Loucy (cell line): ENCODE data around the gene APOBEC3G.

Source experiments
- CTCF ChIP-seq: fragments of 200-600 bp; sonication (generic); conservative IDR thresholded peaks from 2 replicates; pipeline ENCODE4 v1.5.1; 2014; ENCODE audit warnings: mild to moderate bottlenecking, antibody characterized with exemption, low read length
- EZH2phosphoT487 ChIP-seq: fragments of 200-600 bp; IDR thresholded peaks from 2 replicates; pipeline ENCODE4 v1.6.1; 2018; ENCODE audit warnings: antibody characterized with exemption, mild to moderate bottlenecking, moderate library complexity, borderline replicate concordance

- no peak for TF ChIP-seq CTCF
- TF ChIP-seq EZH2phosphoT487, result no peak
Observed at GRCh38 chr22:39123751-39124581, 46.9 kb downstream of the APOBEC3G start.
